ENCODE data around the gene NDUFA5.

The NDUFA5 gene

GRCh38 chr7:123502201-123502600 is 55.4 kb downstream of the NDUFA5 start:
- DNase-seq (ENCODE audit: low read depth in 2 of 2) = no peak

- no peak for DNase-seq (ENCODE audit: low read depth in 2 of 2)
Observed at GRCh38 chr7:123500878-123501489, 56.6 kb downstream of the NDUFA5 start.

DNA sequence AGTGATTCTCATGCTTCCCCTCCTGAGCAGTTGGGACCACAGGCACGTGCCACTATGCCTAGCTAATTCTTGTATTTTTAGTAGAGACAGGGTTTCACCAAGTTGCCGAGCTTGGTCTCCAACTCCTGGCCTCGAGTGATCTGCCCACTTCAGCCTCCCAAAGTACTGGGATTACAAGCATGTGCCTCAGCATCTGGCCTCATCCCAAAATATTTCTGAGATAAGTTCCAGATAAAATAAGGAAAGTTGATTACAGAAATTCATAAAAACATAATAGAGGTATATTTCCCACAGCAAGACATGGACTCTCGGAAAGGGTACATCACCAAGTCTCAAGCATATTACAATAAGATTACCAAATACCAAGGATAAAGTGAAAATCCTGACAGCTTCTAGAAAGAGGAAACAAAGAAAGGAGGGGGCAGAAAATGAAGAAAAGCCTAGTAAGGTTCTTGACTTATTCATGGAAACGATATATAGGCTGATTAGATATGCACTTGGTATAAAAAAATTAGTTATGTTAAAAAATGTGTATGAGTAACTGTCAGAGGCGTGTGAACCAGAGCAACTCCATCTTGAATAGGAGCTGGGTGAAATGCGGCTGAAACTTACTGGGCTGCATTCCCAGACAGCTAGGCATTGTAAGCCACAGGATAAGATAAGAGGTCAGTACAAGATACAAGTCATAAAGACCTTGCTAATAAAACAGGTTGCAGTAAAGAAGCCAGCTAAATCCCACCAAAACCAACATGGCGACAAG is 58.2 kb downstream of the NDUFA5 start:
- DNase-seq (ENCODE audit: low read depth in 2 of 2) = no peak

DNA sequence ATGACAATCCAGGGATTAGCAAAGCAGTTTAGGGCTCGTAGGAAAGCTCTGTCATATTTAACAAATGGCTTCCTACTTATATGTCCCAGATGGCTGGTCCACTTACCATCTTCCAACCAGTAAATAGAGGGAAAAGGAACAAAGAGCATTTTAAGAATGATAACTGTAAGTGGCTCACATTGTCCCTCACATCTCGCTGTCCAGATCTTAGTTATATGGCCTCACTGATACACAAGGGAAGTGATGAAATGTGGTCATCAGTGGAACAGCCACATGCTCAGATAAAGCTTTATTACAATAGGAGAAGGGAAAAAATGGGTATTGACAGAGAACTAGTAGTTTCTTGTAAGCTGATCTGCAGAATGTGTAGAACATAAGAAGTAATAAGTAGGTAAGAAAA is 59.0 kb downstream of the NDUFA5 start:
- DNase-seq (ENCODE audit: low read depth in 2 of 2) = no peak

DNA sequence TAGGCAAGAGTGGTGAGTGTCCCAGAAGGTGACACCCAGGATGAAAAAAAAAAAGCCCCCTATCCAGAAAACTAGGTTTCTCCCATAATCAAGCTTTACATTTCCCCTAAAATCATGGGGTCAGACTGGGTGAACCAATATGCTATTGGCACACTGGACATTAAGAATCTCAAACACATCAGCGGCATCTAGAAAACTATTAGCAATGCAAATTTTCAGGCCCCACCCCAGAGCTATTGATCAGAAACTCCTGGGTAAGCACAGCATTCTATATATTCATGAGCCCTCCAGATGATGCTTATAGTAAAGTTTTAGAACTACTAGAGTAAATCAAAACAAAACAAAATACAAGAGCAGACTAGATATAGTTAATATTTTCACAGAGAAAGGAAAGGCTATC is 59.6 kb downstream of the NDUFA5 start:
- no peak for DNase-seq (ENCODE audit: low read depth in 2 of 2)

- DNase-seq (ENCODE audit: low read depth in 2 of 2) = no peak
Observed at GRCh38 chr7:123494193-123494796, 63.3 kb downstream of the NDUFA5 start.

DNA sequence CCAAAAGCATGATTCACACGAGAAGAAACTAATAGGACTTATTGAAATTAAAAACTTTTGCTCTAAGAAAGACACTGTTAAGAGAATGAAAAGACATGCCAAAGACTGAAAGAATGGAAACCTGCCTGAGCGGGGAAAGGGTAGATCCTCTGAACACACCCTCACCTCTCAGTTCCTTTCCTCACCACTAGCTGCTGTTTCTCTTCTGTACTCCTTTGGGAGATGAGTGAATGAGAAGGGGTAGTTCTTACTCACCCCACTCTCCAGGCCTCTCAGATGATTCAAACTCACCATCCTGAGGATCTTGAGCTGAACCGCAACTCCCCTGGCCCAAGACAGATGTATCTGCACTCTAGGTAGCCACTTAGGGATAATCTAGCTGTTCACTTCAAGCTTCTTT is 65.1 kb downstream of the NDUFA5 start:
- DNase-seq (ENCODE audit: low read depth in 2 of 2) = no peak

All from stimulated activated CD4-positive, alpha-beta T cell treated with anti-CD3 and anti-CD28 coated beads, Interleukin-4, amount 100 ng/mL, for 48 hours (primary cell).